Central memory CD8-positive, alpha-beta T cell (primary cell): Measurements from ENCODE around the gene FTH1.
"Not testable (repeated sequence)": the region's sequence is repeated elsewhere in the genome, so short reads cannot be mapped to it uniquely, and the experiment has no call there.

ENCODE experiments used
- ATAC-seq: fragments of 150-1000 bp; cut with Tn5 transposase; replicated peaks from 2 replicates; pipeline ENCODE4 v1.10.0; 2022; ENCODE audit warnings: mild to moderate bottlenecking, moderate FRiP score, moderate number of reproducible peaks; ENCODE audit not compliant: poor library complexity, severe bottlenecking; ENCODE audit errors: extremely low read depth
- DNase-seq, 2 donors: peaks; one replicate each; pipeline ENCODE4 v3.0.0; 2021; ENCODE audit warnings: low spot score in 2 of 2
- H3K27ac Mint-ChIP-seq: one replicate; pipeline ENCODE4 v1.8.0; 2022; ENCODE audit warnings: low read depth, mild to moderate bottlenecking, moderate library complexity, mixed read lengths
- H3K27me3 Mint-ChIP-seq: one replicate; pipeline ENCODE4 v1.8.0; 2022; ENCODE audit warnings: mixed read lengths
- H3K36me3 Mint-ChIP-seq: one replicate; pipeline ENCODE4 v1.8.0; 2022; ENCODE audit warnings: mild to moderate bottlenecking, moderate library complexity, mixed read lengths; ENCODE audit not compliant: insufficient read depth
- H3K4me1 Mint-ChIP-seq: one replicate; pipeline ENCODE4 v1.8.0; 2022; ENCODE audit warnings: mixed read lengths
- H3K4me3 Mint-ChIP-seq: one replicate; pipeline ENCODE4 v1.8.0; 2022; ENCODE audit warnings: mild to moderate bottlenecking, moderate library complexity, mixed read lengths
- H3K9me3 Mint-ChIP-seq: one replicate; pipeline ENCODE4 v1.8.0; 2022; ENCODE audit warnings: mixed read lengths

Gene FTH1

GRCh38 chr11:61956191-61957020 is 11.0 kb downstream of the FTH1 start:
- Mint-ChIP-seq H3K4me3 (no peak overlapping the region), H3K27me3 (peaks cover 16% of the 10 kb centered on the region), H3K4me1 (no peaks in the 10 kb centered on the region), H3K9me3 (no peaks in the 10 kb centered on the region), H3K27ac (no peak overlapping the region), H3K36me3 (no peaks in the 10 kb centered on the region)
- DNase-seq (no peak), ATAC-seq (no peak)

GRCh38 chr11:61955422-61956135 is 11.9 kb downstream of the FTH1 start:
- peaks cover 16% of the 10 kb centered on the region for H3K27me3 Mint-ChIP-seq
- H3K36me3 Mint-ChIP-seq: no peaks in the 10 kb centered on the region
- no peaks in the 10 kb centered on the region for H3K9me3 Mint-ChIP-seq
- no peak for DNase-seq
- H3K4me1 Mint-ChIP-seq: no peaks in the 10 kb centered on the region
- ATAC-seq: peak; percentile 61
- H3K27ac Mint-ChIP-seq: no peak overlapping the region
- peak overlapping the region; percentile 13 for H3K4me3 Mint-ChIP-seq

GRCh38 chr11:61954851-61955421 is 12.5 kb downstream of the FTH1 start:
- peak overlapping the region; percentile 13 for H3K4me3 Mint-ChIP-seq
- ATAC-seq (peak; percentile 22), DNase-seq (no peak)
- peaks cover 16% of the 10 kb centered on the region for H3K27me3 Mint-ChIP-seq
- no peaks in the 10 kb centered on the region for H3K36me3 Mint-ChIP-seq
- H3K27ac Mint-ChIP-seq: no peak overlapping the region
- no peaks in the 10 kb centered on the region for H3K9me3 Mint-ChIP-seq
- H3K4me1 Mint-ChIP-seq: no peaks in the 10 kb centered on the region

- H3K27ac Mint-ChIP-seq: no peak overlapping the region
- H3K4me3 Mint-ChIP-seq: no peak overlapping the region
- no peaks in the 10 kb centered on the region for H3K4me1 Mint-ChIP-seq
- no peak for ATAC-seq
- H3K36me3 Mint-ChIP-seq: no peaks in the 10 kb centered on the region
- DNase-seq: no peak
- no peaks in the 10 kb centered on the region for H3K9me3 Mint-ChIP-seq
- peaks cover 16% of the 10 kb centered on the region for H3K27me3 Mint-ChIP-seq
Observed at GRCh38 chr11:61954106-61954850, 13.2 kb downstream of the FTH1 start.

GRCh38 chr11:61953632-61954031 is 13.8 kb downstream of the FTH1 start:
- peaks cover 16% of the 10 kb centered on the region for H3K27me3 Mint-ChIP-seq
- not testable (repeated sequence) for DNase-seq, H3K4me1 Mint-ChIP-seq

GRCh38 chr11:61952882-61953281 is 14.6 kb downstream of the FTH1 start:
- DNase-seq (no peak), ATAC-seq (no peak)
- Mint-ChIP-seq H3K9me3 (no peaks in the 10 kb centered on the region), H3K4me3 (no peak overlapping the region), H3K4me1 (no peaks in the 10 kb centered on the region), H3K36me3 (no peaks in the 10 kb centered on the region), H3K27me3 (peaks cover 16% of the 10 kb centered on the region), H3K27ac (no peak overlapping the region)

More at GRCh38 chr11:61953632-61954031, 13.8 kb downstream of the FTH1 start:
- H3K36me3 Mint-ChIP-seq, H3K9me3 Mint-ChIP-seq, H3K4me3 Mint-ChIP-seq, H3K27ac Mint-ChIP-seq, ATAC-seq: not testable (repeated sequence)

- peaks cover 5% of the 10 kb centered on the region for H3K4me1 Mint-ChIP-seq
- no peaks in the 10 kb centered on the region for H3K9me3 Mint-ChIP-seq
- H3K4me3 Mint-ChIP-seq: no peak overlapping the region
- H3K27ac Mint-ChIP-seq: no peak overlapping the region
- DNase-seq (no peak), ATAC-seq (no peak)
- no peaks in the 10 kb centered on the region for H3K36me3 Mint-ChIP-seq
- H3K27me3 Mint-ChIP-seq: peaks cover 16% of the 10 kb centered on the region
Observed at GRCh38 chr11:61951484-61952135, 15.8 kb downstream of the FTH1 start.

GRCh38 chr11:61950035-61950547 is 17.3 kb downstream of the FTH1 start, which contains the start of gene BEST1:
Gene BEST1 (plus strand): TSS chr11:61950351. CDS start chr11:61951807, 1,456 bp downstream.
- Mint-ChIP-seq H3K9me3 (no peaks in the 10 kb centered on the region), H3K27ac (no peak within 1 kb of the TSS), H3K4me3 (no peak within 1 kb of the TSS), H3K36me3 (no peaks in the 10 kb centered on the region), H3K4me1 (peaks cover 5% of the 10 kb centered on the region), H3K27me3 (peaks cover 12% of the 10 kb centered on the region)
- ATAC-seq (no peak), DNase-seq (no peak)

GRCh38 chr11:61949169-61950034 is 18.0 kb downstream of the FTH1 start:
- Mint-ChIP-seq H3K27ac (no peak overlapping the region), H3K9me3 (no peaks in the 10 kb centered on the region), H3K4me3 (no peak overlapping the region), H3K27me3 (peaks cover 6% of the 10 kb centered on the region), H3K36me3 (no peaks in the 10 kb centered on the region), H3K4me1 (peaks cover 5% of the 10 kb centered on the region)
- ATAC-seq: no peak
- DNase-seq: no peak

- DNase-seq: no peak
- no peak overlapping the region for H3K4me3 Mint-ChIP-seq
Observed at GRCh38 chr11:61948505-61948904, 18.9 kb downstream of the FTH1 start.

GRCh38 chr11:61947486-61948210 is 19.8 kb downstream of the FTH1 start:
- Mint-ChIP-seq H3K27me3 (no peaks in the 10 kb centered on the region), H3K4me3 (no peak overlapping the region), H3K9me3 (no peaks in the 10 kb centered on the region), H3K27ac (no peak overlapping the region), H3K4me1 (peaks cover 5% of the 10 kb centered on the region), H3K36me3 (no peaks in the 10 kb centered on the region)
- peak; percentile 65 for ATAC-seq
- no peak for DNase-seq

More at GRCh38 chr11:61948505-61948904, 18.9 kb downstream of the FTH1 start:
- Mint-ChIP-seq H3K27ac (no peak overlapping the region), H3K27me3 (no peaks in the 10 kb centered on the region), H3K9me3 (no peaks in the 10 kb centered on the region), H3K36me3 (no peaks in the 10 kb centered on the region), H3K4me1 (peaks cover 5% of the 10 kb centered on the region)
- ATAC-seq: no peak
